K562 (cell line): ENCODE data around the gene YKT6. TPM values are rescaled to one million over a fixed set of nuclear protein-coding genes. Genes with fewer than 3 reads are reported as not detected.

Experiments
- ATAC-seq: fragments of 200-7000 bp; cut with Tn5 transposase; 3 replicates; pipeline ENCODE4 v1.9.1; 2020; ENCODE audit warnings: moderate library complexity
- BruUV-seq: library from RNA; stranded (reverse); fragments of 400-500 nt; replicated peaks from 2 replicates; lab custom pipeline; 2021; lab: Mats Ljungman, UMichigan
- CTCF ChIA-PET: fragments of 300-600 bp; formaldehyde crosslinking; extraction: SDS; loops from one replicate; lab custom pipeline; 2021; ENCODE audit warnings: low intra/inter-chr PET ratio; lab: Yijun Ruan, JAX
- POLR2A ChIA-PET: fragments of 300-600, 350-650 bp; sonication (Branson Sonifier 250); formaldehyde crosslinking; extraction: SDS; loops from one replicate; lab custom pipeline; 2021; ENCODE audit warnings: antibody characterized with exemption, inconsistent platforms; lab: Yijun Ruan, JAX
- DNase-seq, 4 experiments: peaks; one replicate each; pipeline versions ENCODE4 v3.0.0 to v3.0.0-alpha.2; 2011 to 2018; ENCODE audit warnings: low spot score in 3 of 4, mixed read lengths in 3 of 4; ENCODE audit errors: extremely low read depth in 1 of 4
- FAIRE-seq: peaks from 2 replicates; lab custom pipeline; 2011; peaks lifted over from hg19 to GRCh38; lab: Jason Lieb, UNC
- H2AFZ ChIP-seq: 2 replicates; pipeline ENCODE4 v1.6.0; 2011; ENCODE audit warnings: low read depth, low read length, control low read depth, inconsistent platforms
- H3K27ac ChIP-seq: fragments of 200-600 bp; 3 replicates; pipeline ENCODE4 v1.8.0; 2011; ENCODE audit warnings: low read depth, mild to moderate bottlenecking, control low read depth, inconsistent platforms, low read length, moderate library complexity, mixed read lengths; ENCODE audit errors: extremely low read depth
- H3K27me3 ChIP-seq, 2 experiments: fragments of 300-600 bp in 1 of 2; 2 replicates in 1 of 2; 3 replicates in 1 of 2; pipeline versions ENCODE4 v1.6.0 to v1.8.0; 2011; ENCODE audit warnings: inconsistent platforms in 2 of 2, low read length in 2 of 2, mild to moderate bottlenecking in 1 of 2, mixed read lengths in 1 of 2, moderate library complexity in 1 of 2; ENCODE audit not compliant: control insufficient read depth in 2 of 2, insufficient read depth in 2 of 2
- H3K36me3 ChIP-seq: fragments of 300-600 bp; 3 replicates; pipeline ENCODE4 v1.8.0; 2011; ENCODE audit warnings: mild to moderate bottlenecking, low read length, inconsistent platforms; ENCODE audit not compliant: control insufficient read depth, insufficient read depth
- H3K4me1 ChIP-seq, 2 experiments: fragments of 200-600 bp in 1 of 2; replicated peaks in 1 of 2; 2 replicates in 1 of 2; 3 replicates in 1 of 2; pipeline versions ENCODE4 v1.5.1 to v1.8.0; 2011; ENCODE audit warnings: inconsistent platforms in 2 of 2, low read length in 2 of 2, mild to moderate bottlenecking in 1 of 2, mixed read lengths in 1 of 2, moderate library complexity in 1 of 2; ENCODE audit not compliant: control insufficient read depth in 2 of 2, insufficient read depth in 2 of 2
- H3K4me2 ChIP-seq: 2 replicates; pipeline ENCODE4 v1.6.1; 2011; ENCODE audit warnings: low read length, control low read depth, inconsistent platforms, mixed read lengths; ENCODE audit not compliant: insufficient read depth
- H3K4me3 ChIP-seq: fragments of 200-600 bp; sonication (generic), shearing (Covaris generic); 2 replicates; pipeline ENCODE4 v1.5.1; 2016; ENCODE audit warnings: control low read depth, inconsistent platforms
- H3K79me2 ChIP-seq: fragments of 200-600 bp; 3 replicates; pipeline ENCODE4 v1.8.0; 2011; ENCODE audit warnings: low read length, inconsistent platforms; ENCODE audit not compliant: control insufficient read depth, insufficient read depth
- H3K9ac ChIP-seq, 2 experiments: 2 replicates each; pipeline versions ENCODE4 v1.6.0 to v1.6.1; 2011; ENCODE audit warnings: low read depth in 2 of 2, low read length in 2 of 2, control low read depth in 1 of 2, inconsistent platforms in 1 of 2, mild to moderate bottlenecking in 1 of 2, mixed read lengths in 1 of 2; ENCODE audit not compliant: insufficient read depth in 1 of 2
- H3K9me1 ChIP-seq: one replicate; pipeline ENCODE4 v1.6.0; 2011; ENCODE audit warnings: inconsistent platforms, mild to moderate bottlenecking, low read length, moderate library complexity; ENCODE audit not compliant: control insufficient read depth, insufficient read depth
- H3K9me3 ChIP-seq: replicated peaks from 2 replicates; pipeline ENCODE4 v1.5.1; 2011; ENCODE audit warnings: low read depth, low read length, inconsistent platforms; ENCODE audit not compliant: control insufficient read depth, insufficient read depth
- H4K20me1 ChIP-seq: replicated peaks from 2 replicates; pipeline ENCODE4 v1.6.1; 2011; ENCODE audit warnings: low read length, inconsistent platforms, mixed read lengths; ENCODE audit not compliant: control insufficient read depth, insufficient read depth
- CTCF ChIP-seq, 3 experiments: IDR thresholded peaks in 2 of 3; conservative IDR thresholded peaks in 1 of 3; 2 replicates each; pipeline ENCODE4 v1.5.1; 2011 to 2012; ENCODE audit warnings: low read length in 3 of 3, mild to moderate bottlenecking in 3 of 3, control low read depth in 2 of 3, improper control_type of control experiment in 1 of 3, inconsistent platforms in 1 of 3, low read depth in 1 of 3, mixed read lengths in 1 of 3, moderate library complexity in 1 of 3; ENCODE audit not compliant: insufficient read depth in 2 of 3
- SPI1 ChIP-seq: IDR thresholded peaks from 2 replicates; pipeline ENCODE4 v1.6.1; 2011; ENCODE audit warnings: low read depth, low read length, control low read depth, borderline replicate concordance
- SREBF2 ChIP-seq: sonication (generic); formaldehyde crosslinking; IDR thresholded peaks from 2 replicates; pipeline ENCODE4 v1.4.0; 2020; ENCODE audit warnings: mild to moderate bottlenecking, missing genetic modification reagents
- WGBS: fragments of 100-300 bp; shearing (Covaris generic); methylation state at CpG from one replicate; pipeline ENCODE4 v1.1.6; 2016; ENCODE audit warnings: low coverage, mixed read lengths; ENCODE audit not compliant: insufficient coverage; ENCODE audit errors: missing lambda C conversion rate; 5-methylcytosine and 5-hydroxymethylcytosine counted together
- in situ Hi-C: fragments of 300-500 bp; cut with MboI; formaldehyde crosslinking; loops from 4 replicates; pipeline ENCODE4 v1.15.0; 2018; ENCODE audit warnings: inconsistent platforms, mixed read lengths
- intact Hi-C: fragments of 100-400 bp; cut with micrococcal nuclease; formaldehyde crosslinking; loops from 2 replicates; pipeline ENCODE4 v1.14.2; 2022
- polyA plus RNA-seq, 8 experiments: library from polyadenylated mRNA; depleted of rRNA in 4 of 8; stranded (reverse) in 5 of 8; unstranded in 3 of 8; fragments of >200 nt; fragmentation: Nextera tagmentation in 2 of 8; fragmentation: Illumina TruSeq in 1 of 8; extraction: Ambion mirVana in 2 of 8; extraction: Trizol in 1 of 8; gene quantifications; 2 replicates each; pipeline versions ENCODE4 v1.2.1 to v1.2.3, GENCODE V29; 2011 to 2014; ENCODE audit warnings: inconsistent platforms in 1 of 8, missing spikeins in 1 of 8
- total RNA-seq, 7 experiments: library from RNA; depleted of rRNA in 6 of 7; stranded (reverse); fragments of >200 nt in 6 of 7; fragmentation: Illumina TruSeq in 2 of 7; extraction: Trizol in 2 of 7; gene quantifications; 2 replicates each; pipeline versions ENCODE4 v1.2.1 to v1.2.3, GENCODE V29; 2011 to 2021; ENCODE audit warnings: low replicate concordance in 1 of 7

Gene YKT6
- total and polyA plus RNA-seq, 9 of the 15 experiments (the other 6 are each of a cell fraction or from before 2014, with no cell fraction given) = 1.6 to 90.6 (median 75.1) TPM

GRCh38 chr7:44236333-44236728 lies 35.6 kb downstream of the YKT6 start:
- Histone ChIP-seq H3K9me3 (no peaks in the 10 kb centered on the region), H3K27me3 (peaks cover 37 to 92% of the 10 kb centered on the region in 2 experiments), H3K9me1 (no peaks in the 10 kb centered on the region), H3K4me3 (no peak overlapping the region), H3K9ac (peak overlapping the region in 1 of 2 experiments; percentile 8; a peak in 1 of 4 replicates), H3K4me2 (no peak overlapping the region), H3K27ac (no peak overlapping the region), H3K4me1 (peaks cover 0 to 58% of the 10 kb centered on the region in 2 experiments; a peak in 3 of 5 replicates), H3K36me3 (no peaks in the 10 kb centered on the region), H2AFZ (no peak overlapping the region), H4K20me1 (peaks cover 6% of the 10 kb centered on the region; the same call in 1 of the 2 replicates), H3K79me2 (no peaks in the 10 kb centered on the region)
- POLR2A ChIA-PET = interaction anchor here (0.6 to 1.5 kb wide), 4 partner anchors 8 to 1208 kb away, joined by 3 to 5 read pairs (median 4); no protein-coding TSS in a partner anchor
- FAIRE-seq (no peak), ATAC-seq (no peak), DNase-seq (no peak)
- TF ChIP-seq SPI1 = peak; percentile 66
- peak; percentile 6 to 25 (median 13); a peak in 1 of 6 replicates for TF ChIP-seq CTCF (IDR thresholded peaks at IDR 0.05 in 2 of 3, conservative IDR thresholded peaks at IDR 0.05 in 1 of 3; ENCODE audit: insufficient read depth in 2 of 3, low read depth in 1 of 3, low read length in 3 of 3)
- TF ChIP-seq SREBF2 (CRISPR knock-in tag) = no peak
- CTCF ChIA-PET = no interaction called here
- BruUV-seq = no TSS peak
- intact Hi-C loops (no loop called here), in situ Hi-C loops (no loop called here)
- 5% methylated on average over 4 of the region's 4 CpGs for WGBS
